Testis (tissue), 2 donors: ENCODE results near the gene SUPT20H.

Experiments
- POLR2A ChIP-seq: fragments of 450-650 bp; IDR thresholded peaks from one replicate; pipeline ENCODE4 v1.6.1; 2017; ENCODE audit warnings: antibody characterized with exemption, mild to moderate bottlenecking, moderate library complexity
- TF ChIP-seq, protein P1 (sequence below), 3 experiments: fragments of 450-650 bp in 2 of 3; fragments of 200-600 bp in 1 of 3; sonication (generic) in 1 of 3; IDR thresholded peaks; one replicate each; pipeline ENCODE4 v1.5.1; 2016 to 2019; ENCODE audit warnings: antibody characterized with exemption in 3 of 3, mild to moderate bottlenecking in 2 of 3, moderate library complexity in 1 of 3

DNA sequence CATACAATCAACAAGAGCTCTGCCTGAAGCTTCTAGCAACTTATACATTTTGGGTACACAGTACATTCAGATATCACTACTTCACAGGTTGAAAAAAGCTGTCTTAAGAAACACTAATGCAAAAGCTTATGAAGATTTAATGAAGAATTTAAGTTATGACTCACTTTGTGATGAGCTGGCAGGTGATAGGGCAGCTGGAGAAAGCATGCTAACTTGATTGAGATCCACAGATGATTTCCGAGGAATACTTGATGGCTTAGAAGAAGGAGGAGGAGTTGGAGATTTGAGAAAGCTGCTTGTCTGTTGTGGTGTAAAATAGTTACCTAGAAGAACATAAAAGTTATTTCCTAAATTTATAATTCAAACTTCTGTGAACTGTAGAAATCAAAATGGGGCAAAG is 35.6 kb downstream of the SUPT20H start:
- TF ChIP-seq, protein P1, sequence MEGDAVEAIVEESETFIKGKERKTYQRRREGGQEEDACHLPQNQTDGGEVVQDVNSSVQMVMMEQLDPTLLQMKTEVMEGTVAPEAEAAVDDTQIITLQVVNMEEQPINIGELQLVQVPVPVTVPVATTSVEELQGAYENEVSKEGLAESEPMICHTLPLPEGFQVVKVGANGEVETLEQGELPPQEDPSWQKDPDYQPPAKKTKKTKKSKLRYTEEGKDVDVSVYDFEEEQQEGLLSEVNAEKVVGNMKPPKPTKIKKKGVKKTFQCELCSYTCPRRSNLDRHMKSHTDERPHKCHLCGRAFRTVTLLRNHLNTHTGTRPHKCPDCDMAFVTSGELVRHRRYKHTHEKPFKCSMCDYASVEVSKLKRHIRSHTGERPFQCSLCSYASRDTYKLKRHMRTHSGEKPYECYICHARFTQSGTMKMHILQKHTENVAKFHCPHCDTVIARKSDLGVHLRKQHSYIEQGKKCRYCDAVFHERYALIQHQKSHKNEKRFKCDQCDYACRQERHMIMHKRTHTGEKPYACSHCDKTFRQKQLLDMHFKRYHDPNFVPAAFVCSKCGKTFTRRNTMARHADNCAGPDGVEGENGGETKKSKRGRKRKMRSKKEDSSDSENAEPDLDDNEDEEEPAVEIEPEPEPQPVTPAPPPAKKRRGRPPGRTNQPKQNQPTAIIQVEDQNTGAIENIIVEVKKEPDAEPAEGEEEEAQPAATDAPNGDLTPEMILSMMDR (IDR thresholded peaks at IDR 0.05) = no peak
- TF ChIP-seq POLR2A = no peak
